GM19328 (cell line): ENCODE measurements around the gene VSTM4.

Source experiments
- ATAC-seq: cut with Tn5 transposase; IDR thresholded peaks from one replicate; pipeline ENCODE4 v1.9.1; 2021; ENCODE audit warnings: mild to moderate bottlenecking, moderate library complexity; ENCODE audit not compliant: unreplicated experiment

The VSTM4 gene

GRCh38 chr10:49143249-49143648 is 27.9 kb upstream of the VSTM4 start:
- ATAC-seq, result no peak

GRCh38 chr10:49141541-49142332 is 26.4 kb upstream of the VSTM4 start:
- ATAC-seq, result no peak

GRCh38 chr10:49140304-49141177 is 25.2 kb upstream of the VSTM4 start:
- no peak for ATAC-seq

- no peak for ATAC-seq
Measured at GRCh38 chr10:49139846-49140195, 24.5 kb upstream of the VSTM4 start.

GRCh38 chr10:49139028-49139845 is 23.9 kb upstream of the VSTM4 start:
- ATAC-seq, result no peak

- no peak for ATAC-seq
Measured at GRCh38 chr10:49138361-49138891, 23.1 kb upstream of the VSTM4 start.

- no peak for ATAC-seq
Measured at GRCh38 chr10:49136525-49136924, 21.2 kb upstream of the VSTM4 start.

GRCh38 chr10:49135575-49136313 is 20.4 kb upstream of the VSTM4 start:
- no peak for ATAC-seq

GRCh38 chr10:49134327-49134726 is 19.0 kb upstream of the VSTM4 start:
- ATAC-seq, result no peak

GRCh38 chr10:49133706-49134248 is 18.5 kb upstream of the VSTM4 start, which contains the start of gene FAM170B:
Gene FAM170B (minus strand): TSS chr10:49134021. CDS start chr10:49133918, 103 bp downstream.
- no peak for ATAC-seq

GRCh38 chr10:49132362-49132737 is 17.0 kb upstream of the VSTM4 start:
- ATAC-seq, result no peak

- no peak for ATAC-seq
Measured at GRCh38 chr10:49131507-49132361, 16.4 kb upstream of the VSTM4 start.

- ATAC-seq, result no peak
Measured at GRCh38 chr10:49129376-49129775, 14.1 kb upstream of the VSTM4 start.

- no peak for ATAC-seq
Measured at GRCh38 chr10:49128854-49129253, 13.5 kb upstream of the VSTM4 start.

- no peak for ATAC-seq
Measured at GRCh38 chr10:49123981-49124950, 8.9 kb upstream of the VSTM4 start.

GRCh38 chr10:49120911-49121310 is 5.6 kb upstream of the VSTM4 start:
- no peak for ATAC-seq

GRCh38 chr10:49119746-49120145 is 4.4 kb upstream of the VSTM4 start:
- ATAC-seq, result no peak
